ENCODE data around the gene SND1. TPM values are rescaled to one million over a fixed set of nuclear protein-coding genes. Genes with fewer than 3 reads are reported as not detected.

Gene SND1
- total RNA-seq, 2 donors from 2014 or later: 246 to 256 TPM

GRCh38 chr7:127888825-127889224 lies 236.8 kb downstream of the SND1 start:
- Mint-ChIP-seq H3K27me3 (no peaks in the 10 kb centered on the region), H3K4me3 (no peak overlapping the region), H3K4me1 (peaks cover 21% of the 10 kb centered on the region), H3K36me3 (ENCODE audit: low read depth) (peaks cover 87% of the 10 kb centered on the region), H3K27ac (no peak overlapping the region), H3K9me3 (no peaks in the 10 kb centered on the region)
- ATAC-seq (replicated peaks): no peak

DNA sequence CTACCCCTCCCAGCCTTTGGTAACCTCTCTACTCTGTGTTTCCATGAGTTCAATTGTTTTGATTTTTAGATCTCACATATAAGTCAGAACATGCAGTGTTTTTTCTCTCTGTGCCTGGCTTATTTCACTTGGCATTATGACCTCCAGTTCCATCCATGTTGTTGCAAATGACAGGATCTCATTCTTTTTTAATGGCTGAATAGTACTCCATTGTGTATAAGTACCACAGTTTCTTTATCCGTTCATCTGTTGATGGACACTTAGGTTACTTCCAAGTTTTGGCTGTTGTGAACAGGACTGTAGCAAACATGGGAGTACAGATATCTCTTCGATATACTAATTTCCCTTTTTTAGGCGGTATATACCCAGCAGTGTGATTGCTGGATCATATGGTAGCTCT lies 237.7 kb downstream of the SND1 start:
- H3K9me3 Mint-ChIP-seq: no peaks in the 10 kb centered on the region
- peaks cover 90% of the 10 kb centered on the region for H3K36me3 Mint-ChIP-seq (ENCODE audit: low read depth)
- no peak overlapping the region for H3K4me3 Mint-ChIP-seq
- peaks cover 18% of the 10 kb centered on the region for H3K4me1 Mint-ChIP-seq
- no peak overlapping the region for H3K27ac Mint-ChIP-seq
- no peaks in the 10 kb centered on the region for H3K27me3 Mint-ChIP-seq
- ATAC-seq (replicated peaks): no peak

DNA sequence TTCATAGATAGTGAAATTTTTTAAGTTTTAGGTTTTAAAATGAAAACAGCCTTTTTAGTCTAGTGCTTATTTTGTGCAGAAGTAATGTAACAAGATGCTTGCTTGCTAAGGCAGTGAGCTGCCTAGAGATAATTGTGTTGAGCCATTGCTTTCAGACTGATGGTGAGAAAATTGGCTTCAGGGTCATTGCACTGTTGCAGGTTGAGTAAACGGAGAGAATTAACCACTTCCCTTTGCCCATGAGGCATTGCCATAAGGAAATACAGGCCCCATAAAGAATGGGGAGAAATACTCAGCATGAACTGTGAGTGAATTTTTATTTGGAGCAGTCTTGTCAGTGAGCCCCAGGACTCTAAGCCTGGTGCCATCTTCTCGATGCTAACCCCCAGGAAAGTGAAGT lies 238.7 kb downstream of the SND1 start:
- Mint-ChIP-seq H3K36me3 (ENCODE audit: low read depth) (peaks cover 80% of the 10 kb centered on the region), H3K9me3 (no peaks in the 10 kb centered on the region), H3K4me1 (peaks cover 16% of the 10 kb centered on the region), H3K27me3 (no peaks in the 10 kb centered on the region), H3K27ac (no peak overlapping the region), H3K4me3 (no peak overlapping the region)
- ATAC-seq (replicated peaks): no peak

DNA sequence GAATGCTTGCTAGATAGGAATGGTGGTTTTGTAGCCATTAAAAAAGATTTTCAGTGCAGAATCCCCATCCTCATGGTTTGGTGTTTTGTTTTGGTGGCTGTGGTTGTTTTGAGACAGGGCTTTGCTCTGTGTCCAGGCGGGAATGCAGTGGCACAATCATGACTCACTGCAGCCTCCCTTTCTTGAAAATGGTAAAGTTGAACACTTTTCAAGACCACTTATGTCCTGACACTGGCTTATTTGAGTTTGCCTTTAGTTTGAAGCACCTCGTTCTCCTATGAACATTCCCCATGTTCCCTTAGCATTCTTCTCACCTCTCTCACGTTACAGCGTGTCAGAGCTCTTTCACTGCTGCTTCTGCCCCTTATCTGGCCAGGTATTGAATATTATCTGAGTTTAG lies 239.2 kb downstream of the SND1 start:
- Mint-ChIP-seq H3K4me3 (no peak overlapping the region), H3K4me1 (peaks cover 16% of the 10 kb centered on the region), H3K9me3 (no peaks in the 10 kb centered on the region), H3K27ac (no peak overlapping the region), H3K36me3 (ENCODE audit: low read depth) (peaks cover 77% of the 10 kb centered on the region), H3K27me3 (no peaks in the 10 kb centered on the region)
- ATAC-seq (replicated peaks): no peak

- no peaks in the 10 kb centered on the region for H3K9me3 Mint-ChIP-seq
- no peak overlapping the region for H3K4me3 Mint-ChIP-seq
- no peak overlapping the region for H3K27ac Mint-ChIP-seq
- H3K36me3 Mint-ChIP-seq (ENCODE audit: low read depth): peaks cover 71% of the 10 kb centered on the region
- H3K27me3 Mint-ChIP-seq: no peaks in the 10 kb centered on the region
- peaks cover 16% of the 10 kb centered on the region for H3K4me1 Mint-ChIP-seq
- no peak for ATAC-seq (replicated peaks)
Measured at GRCh38 chr7:127891854-127892438, 240.0 kb downstream of the SND1 start.

DNA sequence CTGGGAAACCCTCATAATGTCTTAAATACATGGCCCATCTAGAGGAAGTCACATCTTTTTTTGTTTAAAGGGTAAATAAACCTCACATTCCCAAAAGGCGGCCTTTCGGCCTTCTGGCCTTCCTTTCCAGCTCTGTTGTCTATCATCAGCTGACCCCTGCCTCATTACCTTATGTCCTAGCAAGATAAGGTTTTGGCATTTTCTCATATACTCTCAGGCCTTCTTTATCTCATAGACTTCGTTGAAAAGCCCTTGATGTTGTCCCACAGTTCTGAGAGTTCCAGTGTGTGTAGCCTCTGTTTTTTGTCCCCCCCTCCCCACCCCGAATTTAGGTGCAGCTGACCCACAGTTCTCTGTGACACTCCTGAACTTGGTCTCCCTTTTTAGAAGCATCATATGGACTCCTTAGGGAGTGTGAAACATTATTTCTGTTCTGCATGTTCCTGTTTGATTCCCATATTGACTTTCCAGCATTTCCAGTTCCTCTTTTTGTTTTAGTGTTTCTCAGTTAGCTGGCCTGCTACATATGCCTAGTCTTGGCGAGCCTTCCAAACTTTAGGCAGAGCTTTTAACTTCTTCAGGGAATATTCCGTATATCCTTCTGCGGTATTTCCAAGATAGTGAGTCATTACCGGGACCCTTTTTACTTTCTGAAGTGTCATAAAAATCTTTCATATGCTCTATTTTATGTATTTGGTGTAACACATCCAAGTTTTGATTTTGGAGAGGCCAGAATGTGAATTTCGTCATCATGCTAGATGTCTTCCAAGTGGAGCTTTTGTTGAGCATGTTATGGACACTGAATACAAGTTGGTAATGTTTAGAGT lies 240.7 kb downstream of the SND1 start:
- Mint-ChIP-seq H3K4me3 (no peak overlapping the region), H3K4me1 (peaks cover 16% of the 10 kb centered on the region), H3K27ac (peak overlapping the region; percentile 22), H3K27me3 (no peaks in the 10 kb centered on the region), H3K9me3 (no peaks in the 10 kb centered on the region), H3K36me3 (ENCODE audit: low read depth) (peaks cover 64% of the 10 kb centered on the region)
- no peak for ATAC-seq (replicated peaks)

DNA sequence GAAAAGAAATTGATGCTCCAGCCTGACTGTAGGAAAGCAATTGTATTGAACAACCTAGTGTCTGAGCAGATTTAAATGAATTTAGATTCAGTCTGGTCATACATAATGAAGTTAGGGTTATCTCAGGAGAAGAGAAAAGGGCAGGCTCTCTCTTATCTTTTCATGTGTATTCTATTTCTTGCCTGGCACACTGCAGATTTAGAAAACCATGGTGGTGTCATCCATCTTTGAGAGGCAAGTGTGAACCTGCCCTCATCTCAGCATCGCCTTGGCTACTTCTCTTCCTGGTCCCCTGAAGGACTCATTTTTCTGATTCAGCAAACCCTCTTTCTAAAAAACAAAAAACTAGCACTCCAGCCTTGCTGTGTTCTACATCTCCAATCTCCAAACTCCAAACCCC lies 241.6 kb downstream of the SND1 start:
- H3K27ac Mint-ChIP-seq: peak overlapping the region; percentile 42
- H3K9me3 Mint-ChIP-seq: no peaks in the 10 kb centered on the region
- peaks cover 55% of the 10 kb centered on the region for H3K36me3 Mint-ChIP-seq (ENCODE audit: low read depth)
- H3K4me1 Mint-ChIP-seq: peaks cover 16% of the 10 kb centered on the region
- no peak for ATAC-seq (replicated peaks)
- H3K4me3 Mint-ChIP-seq: no peak overlapping the region
- H3K27me3 Mint-ChIP-seq: no peaks in the 10 kb centered on the region

GRCh38 chr7:127894588-127894987 lies 242.6 kb downstream of the SND1 start:
- H3K4me1 Mint-ChIP-seq: peaks cover 20% of the 10 kb centered on the region

GRCh38 chr7:127895360-127895759 lies 243.4 kb downstream of the SND1 start:
- Mint-ChIP-seq H3K27ac (no peak overlapping the region), H3K27me3 (no peaks in the 10 kb centered on the region), H3K4me3 (no peak overlapping the region), H3K36me3 (ENCODE audit: low read depth) (peaks cover 51% of the 10 kb centered on the region), H3K9me3 (no peaks in the 10 kb centered on the region), H3K4me1 (peaks cover 20% of the 10 kb centered on the region)
- ATAC-seq (replicated peaks): no peak

More at GRCh38 chr7:127894588-127894987, 242.6 kb downstream of the SND1 start:
- no peak overlapping the region for H3K4me3 Mint-ChIP-seq
- H3K9me3 Mint-ChIP-seq: no peaks in the 10 kb centered on the region
- peaks cover 51% of the 10 kb centered on the region for H3K36me3 Mint-ChIP-seq (ENCODE audit: low read depth)
- no peaks in the 10 kb centered on the region for H3K27me3 Mint-ChIP-seq
- no peak overlapping the region for H3K27ac Mint-ChIP-seq
- ATAC-seq (replicated peaks): no peak

- peaks cover 47% of the 10 kb centered on the region for H3K36me3 Mint-ChIP-seq (ENCODE audit: low read depth)
- no peaks in the 10 kb centered on the region for H3K9me3 Mint-ChIP-seq
- peaks cover 22% of the 10 kb centered on the region for H3K4me1 Mint-ChIP-seq
- no peak overlapping the region for H3K4me3 Mint-ChIP-seq
- ATAC-seq (replicated peaks): no peak
- no peaks in the 10 kb centered on the region for H3K27me3 Mint-ChIP-seq
- no peak overlapping the region for H3K27ac Mint-ChIP-seq
Measured at GRCh38 chr7:127895814-127896280, 243.9 kb downstream of the SND1 start.

- peaks cover 27% of the 10 kb centered on the region for H3K4me1 Mint-ChIP-seq
- H3K27ac Mint-ChIP-seq: no peak overlapping the region
- ATAC-seq (replicated peaks): no peak
- H3K4me3 Mint-ChIP-seq: no peak overlapping the region
- no peaks in the 10 kb centered on the region for H3K27me3 Mint-ChIP-seq
- H3K9me3 Mint-ChIP-seq: no peaks in the 10 kb centered on the region
- H3K36me3 Mint-ChIP-seq (ENCODE audit: low read depth): peaks cover 39% of the 10 kb centered on the region
Measured at GRCh38 chr7:127896659-127897058, 244.7 kb downstream of the SND1 start.

- no peaks in the 10 kb centered on the region for H3K9me3 Mint-ChIP-seq
- H3K36me3 Mint-ChIP-seq (ENCODE audit: low read depth): peaks cover 35% of the 10 kb centered on the region
- H3K27me3 Mint-ChIP-seq: no peaks in the 10 kb centered on the region
- no peak overlapping the region for H3K4me3 Mint-ChIP-seq
- peak; percentile 89 for ATAC-seq (replicated peaks)
- no peak overlapping the region for H3K27ac Mint-ChIP-seq
- H3K4me1 Mint-ChIP-seq: peaks cover 33% of the 10 kb centered on the region
Measured at GRCh38 chr7:127897704-127898454, 245.9 kb downstream of the SND1 start.

DNA sequence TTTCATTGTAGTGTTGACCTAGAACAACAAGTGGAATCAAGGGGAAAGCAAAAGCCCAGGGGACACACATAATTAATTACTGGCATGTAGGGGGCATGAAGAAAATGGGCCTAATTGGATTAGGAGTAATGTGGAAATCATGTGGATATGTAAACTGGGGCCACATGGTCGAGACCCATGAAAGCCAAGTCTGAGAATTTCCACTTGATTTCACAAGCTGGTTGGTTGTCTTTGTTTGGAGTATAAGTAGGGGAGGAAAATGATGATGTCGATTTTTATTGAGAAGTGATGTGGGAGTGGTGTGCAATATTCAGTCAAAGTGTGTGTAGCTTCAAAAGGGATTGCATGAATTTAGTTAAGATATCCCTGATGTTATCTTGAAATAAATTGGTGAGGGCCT lies 247.4 kb downstream of the SND1 start:
- H3K27ac Mint-ChIP-seq: no peak overlapping the region
- ATAC-seq (replicated peaks): no peak
- no peaks in the 10 kb centered on the region for H3K9me3 Mint-ChIP-seq
- no peak overlapping the region for H3K4me3 Mint-ChIP-seq
- no peaks in the 10 kb centered on the region for H3K27me3 Mint-ChIP-seq
- peaks cover 26% of the 10 kb centered on the region for H3K36me3 Mint-ChIP-seq (ENCODE audit: low read depth)
- peaks cover 34% of the 10 kb centered on the region for H3K4me1 Mint-ChIP-seq

- Mint-ChIP-seq H3K9me3 (no peaks in the 10 kb centered on the region), H3K27ac (no peak overlapping the region), H3K4me1 (peaks cover 38% of the 10 kb centered on the region), H3K4me3 (no peak overlapping the region), H3K36me3 (ENCODE audit: low read depth) (peaks cover 33% of the 10 kb centered on the region), H3K27me3 (no peaks in the 10 kb centered on the region)
- no peak for ATAC-seq (replicated peaks)
Measured at GRCh38 chr7:127900141-127900540, 248.1 kb downstream of the SND1 start.

All from activated T-helper 17 cell treated with anti-CD3 and anti-CD28 coated beads, Interleukin-2, amount 50 U/mL, for 72 hours (primary cell).